Forelimb muscle (tissue), 1 donor: ENCODE measurements around the gene ETS1. TPM values are rescaled to one million over a fixed set of nuclear protein-coding genes. Genes with fewer than 3 reads are reported as not detected.

ENCODE experiments used
- DNase-seq: peaks from one replicate; pipeline ENCODE4 v3.0.0-alpha.2; 2013; ENCODE audit warnings: low read depth
- polyA plus RNA-seq: library from polyadenylated mRNA; unstranded; fragments of 120-200 nt; gene quantifications from one replicate; pipeline ENCODE4 v1.2.1, GENCODE V29; 2013; ENCODE audit not compliant: insufficient read length

ETS1 gene
- polyA plus RNA-seq, 1 donor, result 45.2 TPM

DNA sequence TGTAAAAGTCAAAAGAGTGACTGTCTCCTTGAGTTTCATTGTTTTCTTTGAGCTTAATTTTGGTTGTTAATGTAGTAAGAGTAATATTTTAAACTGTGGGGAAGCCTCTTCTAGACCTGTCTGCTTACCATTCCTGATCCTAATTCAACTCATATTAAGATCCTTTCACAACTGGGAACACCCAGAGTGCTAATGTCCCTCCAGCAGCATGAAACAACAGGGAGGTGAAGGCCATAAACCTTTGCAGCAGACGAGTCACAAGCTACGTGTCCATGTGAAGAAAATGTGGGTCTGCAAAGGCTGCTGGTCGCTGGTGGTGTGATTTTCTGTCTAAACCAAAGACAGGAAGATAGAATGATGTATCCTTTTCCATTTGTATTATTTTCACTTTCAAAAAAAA lies 152.5 kb downstream of the ETS1 start:
- DNase-seq, result no peak

GRCh38 chr11:128434411-128434810 lies 152.9 kb downstream of the ETS1 start:
- DNase-seq, result no peak

DNA sequence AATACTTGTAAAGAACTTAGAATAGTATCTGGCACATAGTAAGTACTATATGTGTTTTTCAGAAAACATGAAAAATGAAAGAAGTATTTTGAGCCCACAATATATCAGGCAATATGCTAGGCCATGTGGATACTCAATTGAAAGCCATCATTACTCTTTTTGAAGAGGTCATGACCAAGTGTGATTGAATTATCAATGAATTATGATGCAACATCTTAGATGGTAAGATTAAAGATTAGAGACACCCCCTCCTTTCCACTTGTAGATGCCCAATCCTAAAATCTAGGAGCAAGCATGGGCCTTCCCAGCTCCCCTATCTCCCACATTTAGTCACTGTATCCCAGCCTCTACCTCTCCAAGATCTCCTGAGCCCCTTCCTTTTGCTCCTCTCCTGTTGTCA lies 154.4 kb downstream of the ETS1 start:
- DNase-seq, result no peak

- DNase-seq, result no peak
These were observed 155.4 kb downstream of the ETS1 start for GRCh38 chr11:128431931-128432330.

DNA sequence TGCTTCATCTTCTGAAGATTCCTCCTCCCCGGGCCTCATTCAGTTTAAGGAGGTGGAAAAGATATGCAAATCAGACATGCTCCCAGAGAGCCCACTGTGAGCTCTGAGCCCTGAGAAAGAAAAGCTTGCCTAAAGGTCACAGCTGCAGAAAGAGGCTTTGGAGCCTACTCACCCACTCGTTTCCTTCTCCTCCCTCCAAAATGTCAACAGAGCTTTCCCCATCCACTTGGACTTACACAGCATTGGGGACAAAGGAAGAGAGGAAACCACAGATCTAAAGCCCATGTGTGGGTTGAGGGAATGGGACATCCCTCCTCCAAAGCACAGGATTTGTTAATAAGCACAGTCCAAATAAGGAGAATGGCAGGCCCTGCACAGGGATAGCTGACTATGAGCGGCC lies 158.4 kb downstream of the ETS1 start:
- no peak for DNase-seq

- DNase-seq, result peak; percentile 50
These were observed 162.5 kb downstream of the ETS1 start for GRCh38 chr11:128424851-128425285.

GRCh38 chr11:128424271-128424711 lies 163.1 kb downstream of the ETS1 start:
- DNase-seq, result peak; percentile 57

- DNase-seq, result no peak
These were observed 164.6 kb downstream of the ETS1 start for GRCh38 chr11:128422576-128423370.

DNA sequence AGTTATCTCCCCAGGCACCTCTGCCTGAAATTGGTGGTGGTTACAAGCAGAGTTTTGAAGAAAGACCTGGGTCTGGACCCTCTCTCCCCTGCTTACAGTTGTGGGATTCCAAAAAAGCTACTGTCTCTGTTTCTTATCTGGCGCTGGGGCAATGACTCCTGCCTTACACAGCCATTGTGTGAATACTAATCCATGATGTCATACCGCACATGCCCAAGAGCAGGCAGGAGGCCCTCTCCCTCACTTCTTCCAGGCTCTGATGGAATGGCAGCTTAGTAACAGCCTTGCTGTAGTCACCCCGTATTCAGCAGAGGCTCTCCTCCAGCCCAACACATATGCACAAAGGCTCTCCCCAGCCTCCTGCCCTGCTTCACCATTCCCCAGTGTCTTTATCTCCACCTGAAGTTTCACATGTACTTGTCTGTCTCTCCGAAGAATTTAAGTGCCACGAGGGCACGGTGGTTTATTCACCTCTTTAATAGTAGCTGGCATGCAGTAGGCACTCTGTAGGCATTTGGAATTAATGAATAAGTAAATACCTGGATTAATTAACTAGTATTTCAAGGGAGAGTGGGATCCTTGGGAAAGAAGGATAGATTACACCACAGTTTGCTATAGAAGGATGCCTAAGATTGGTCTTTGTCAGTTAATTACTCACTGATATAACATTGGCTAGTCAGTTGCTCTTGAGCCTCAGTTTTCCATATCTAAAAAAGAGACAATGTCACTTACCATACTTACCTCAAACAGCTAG lies 165.6 kb downstream of the ETS1 start:
- DNase-seq, result no peak

- no peak for DNase-seq
These were observed 166.4 kb downstream of the ETS1 start for GRCh38 chr11:128420951-128421350.

- DNase-seq, result no peak
These were observed 167.1 kb downstream of the ETS1 start for GRCh38 chr11:128420265-128420664.

DNA sequence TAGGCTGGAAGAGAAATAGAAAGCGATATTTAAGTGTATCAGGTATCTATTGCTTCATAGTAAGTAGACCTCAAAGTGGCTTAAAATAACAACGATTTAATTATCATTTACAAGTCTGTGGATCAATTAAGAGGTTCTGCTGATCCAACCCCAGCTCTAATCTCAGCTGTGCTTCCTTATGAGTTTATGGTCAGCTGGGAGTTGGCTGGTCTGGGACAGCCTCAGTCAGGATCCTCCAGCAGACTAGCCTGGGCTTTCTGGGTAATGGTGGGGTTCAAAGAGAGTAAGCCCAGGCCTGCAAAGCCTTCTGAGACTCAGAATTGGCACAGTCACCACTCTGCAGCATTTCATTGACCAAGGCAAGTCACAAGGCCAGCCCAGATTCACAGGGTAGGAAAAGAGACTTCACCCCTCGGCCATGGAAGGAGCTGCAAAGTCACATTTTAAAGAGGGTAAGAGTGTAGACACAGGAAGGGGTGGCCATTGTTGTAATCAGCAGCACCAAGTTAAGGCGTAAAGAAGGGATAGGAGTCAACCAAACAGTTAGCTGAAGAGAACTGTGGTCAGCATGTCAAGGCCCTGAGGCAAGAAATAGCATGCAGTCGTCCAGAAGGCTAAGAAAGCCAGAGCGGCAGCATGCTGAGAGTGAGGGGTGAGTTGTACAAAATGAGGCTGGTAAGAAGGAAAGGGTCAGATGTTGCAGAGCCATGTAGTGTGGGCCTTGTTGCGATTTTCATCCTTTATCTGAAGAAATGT lies 168.2 kb downstream of the ETS1 start:
- no peak for DNase-seq

DNA sequence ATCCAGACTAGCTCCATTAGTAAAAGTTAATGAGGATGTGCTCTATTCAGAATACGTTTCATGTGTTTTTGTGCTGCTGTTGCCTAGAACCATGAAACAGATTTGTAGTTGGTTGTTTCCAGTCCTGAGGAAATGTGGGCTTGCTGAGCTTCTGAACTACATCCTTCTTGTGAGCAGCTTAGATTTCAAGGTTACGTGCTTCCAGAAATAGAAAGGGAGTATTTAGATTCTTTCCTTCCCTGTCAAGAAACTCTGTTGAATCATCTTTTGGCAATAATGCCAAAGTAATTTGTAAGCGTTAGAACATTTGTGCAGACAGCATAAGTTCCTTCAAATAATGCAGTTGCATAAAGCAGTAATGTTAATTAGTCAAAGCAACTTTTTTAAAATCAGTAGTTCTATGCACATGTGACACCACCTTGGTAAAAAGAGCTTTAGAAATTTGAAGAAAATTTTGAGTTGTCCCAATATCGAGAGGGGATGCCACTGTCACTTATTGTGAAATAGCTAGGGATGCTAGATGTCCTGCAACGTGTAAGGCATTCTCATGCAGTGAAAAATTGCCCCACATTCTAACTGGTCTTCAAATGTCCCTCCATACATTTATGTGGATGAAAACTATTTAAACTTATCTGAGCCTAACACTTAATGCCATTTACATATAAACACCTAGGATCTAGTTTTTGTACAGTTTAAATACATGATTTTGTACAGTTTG lies 169.6 kb downstream of the ETS1 start:
- peak; percentile 31 for DNase-seq

GRCh38 chr11:128416976-128417375 lies 170.4 kb downstream of the ETS1 start:
- no peak for DNase-seq

- DNase-seq, result no peak
These were observed 171.8 kb downstream of the ETS1 start for GRCh38 chr11:128415539-128415938.

DNA sequence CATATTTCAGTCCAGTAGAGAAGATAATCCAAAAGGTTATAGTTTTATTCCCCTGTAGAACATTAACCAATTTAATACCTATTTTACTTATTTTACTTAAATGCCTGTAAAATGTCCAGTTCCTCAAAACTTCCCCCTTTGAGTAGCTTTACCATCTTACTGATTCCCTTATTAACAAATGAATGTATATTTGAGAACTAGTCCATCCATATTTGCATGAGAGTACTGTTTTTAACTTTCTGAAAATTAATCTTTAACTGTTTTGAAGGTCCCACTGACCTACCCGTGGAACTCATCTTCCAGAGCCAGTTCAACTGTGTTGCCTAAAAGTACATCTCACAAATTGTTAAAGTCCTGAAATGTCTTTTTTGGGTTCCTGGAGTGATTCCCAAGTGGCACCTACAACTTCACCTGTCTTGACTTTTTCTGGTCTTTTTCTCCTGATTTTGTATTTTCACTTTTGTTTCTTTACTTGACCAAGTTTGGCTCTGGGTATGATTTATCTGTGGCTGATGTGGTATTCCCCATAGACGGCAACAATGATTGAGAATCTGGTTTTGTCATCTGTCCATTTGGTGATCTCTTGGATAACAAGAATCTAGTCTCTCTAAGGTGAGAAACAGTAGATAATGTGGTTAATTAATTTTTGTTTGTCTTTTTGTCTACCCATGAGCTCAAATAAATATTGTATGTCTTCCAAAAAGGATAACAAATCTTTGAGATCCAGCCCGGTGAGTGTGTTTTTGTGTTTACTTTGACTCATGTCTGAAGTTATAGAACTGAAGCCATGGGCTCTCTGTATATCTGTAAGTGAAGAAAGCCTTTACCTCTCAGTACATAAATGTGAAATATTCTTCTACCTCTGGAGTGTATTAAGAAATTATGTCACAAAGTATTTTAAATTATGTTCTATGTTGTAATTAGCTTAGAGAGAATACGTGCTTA lies 174.2 kb downstream of the ETS1 start:
- DNase-seq, result no peak

GRCh38 chr11:128411812-128412211 lies 175.5 kb downstream of the ETS1 start:
- no peak for DNase-seq

GRCh38 chr11:128411150-128411549 lies 176.2 kb downstream of the ETS1 start:
- no peak for DNase-seq

GRCh38 chr11:128409476-128409875 lies 177.9 kb downstream of the ETS1 start:
- no peak for DNase-seq
